Ectodermal cell (in vitro differentiated cells): ENCODE data around the gene IL11.

ENCODE experiments used
- H3K27ac ChIP-seq: 2 replicates; pipeline ENCODE4 v1.7.0; 2013; ENCODE audit warnings: mild to moderate bottlenecking, low read depth, low read length; ENCODE audit not compliant: insufficient read depth, poor library complexity, severe bottlenecking
- H3K27me3 ChIP-seq: 2 replicates; pipeline ENCODE4 v1.7.0; 2013; ENCODE audit warnings: mild to moderate bottlenecking, low read length; ENCODE audit not compliant: insufficient read depth, control insufficient read depth, poor library complexity, severe bottlenecking
- H3K36me3 ChIP-seq: one replicate; pipeline ENCODE4 v1.7.0; 2013; ENCODE audit warnings: low read length; ENCODE audit not compliant: control insufficient read depth, insufficient read depth
- H3K4me1 ChIP-seq: one replicate; pipeline ENCODE4 v1.7.0; 2013; ENCODE audit warnings: low read length; ENCODE audit not compliant: control insufficient read depth, insufficient read depth
- H3K4me3 ChIP-seq: 2 replicates; pipeline ENCODE4 v1.7.0; 2013; ENCODE audit warnings: low read depth, low read length, control low read depth; ENCODE audit not compliant: insufficient read depth
- H3K9me3 ChIP-seq: 2 replicates; pipeline ENCODE4 v1.7.0; 2013; ENCODE audit warnings: mild to moderate bottlenecking, low read length, moderate library complexity; ENCODE audit not compliant: control insufficient read depth
- WGBS, 2 experiments: methylation state at CpG; one replicate each; pipeline ENCODE4 v1.1.7; 2013; ENCODE audit warnings: missing lambda C conversion rate in 2 of 2; 5-methylcytosine and 5-hydroxymethylcytosine counted together

IL11 gene

GRCh38 chr19:55368701-55369563 is 1.3 kb downstream of the IL11 start:
- H3K27ac ChIP-seq: no peak overlapping the region
- H3K27me3 ChIP-seq: peaks cover 62% of the 10 kb centered on the region
- WGBS, 2 experiments: 14% methylated on average over 54 of the region's 54 CpGs
- no peak overlapping the region for H3K4me3 ChIP-seq
- H3K36me3 ChIP-seq: no peaks in the 10 kb centered on the region
- no peaks in the 10 kb centered on the region for H3K9me3 ChIP-seq
- H3K4me1 ChIP-seq: peaks cover 8% of the 10 kb centered on the region

- 91% methylated on average over 16 of the region's 16 CpGs for WGBS, 2 experiments
- peaks cover 1% of the 10 kb centered on the region for H3K4me1 ChIP-seq
- H3K36me3 ChIP-seq: no peaks in the 10 kb centered on the region
- no peak overlapping the region for H3K27ac ChIP-seq
- peaks cover 54% of the 10 kb centered on the region for H3K27me3 ChIP-seq
- H3K9me3 ChIP-seq: no peaks in the 10 kb centered on the region
- H3K4me3 ChIP-seq: no peak overlapping the region
Measured at GRCh38 chr19:55368106-55368505, 2.2 kb downstream of the IL11 start.

GRCh38 chr19:55366790-55367189 is 3.5 kb downstream of the IL11 start:
- Histone ChIP-seq H3K4me3 (no peak overlapping the region), H3K27ac (no peak overlapping the region), H3K9me3 (no peaks in the 10 kb centered on the region), H3K4me1 (peaks cover 6% of the 10 kb centered on the region), H3K36me3 (no peaks in the 10 kb centered on the region), H3K27me3 (peaks cover 41% of the 10 kb centered on the region)
- 84 to 93% methylated on average over 1 to 3 of the region's 3 CpGs for WGBS, 2 experiments

GRCh38 chr19:55365964-55366363 is 4.3 kb downstream of the IL11 start:
- H3K27me3 ChIP-seq: peaks cover 33% of the 10 kb centered on the region
- H3K27ac ChIP-seq: no peak overlapping the region
- no peaks in the 10 kb centered on the region for H3K9me3 ChIP-seq
- 90% methylated on average over 19 of the region's 19 CpGs for WGBS, 2 experiments
- H3K4me3 ChIP-seq: no peak overlapping the region
- peaks cover 6% of the 10 kb centered on the region for H3K4me1 ChIP-seq
- no peaks in the 10 kb centered on the region for H3K36me3 ChIP-seq

GRCh38 chr19:55365245-55365644 is 5.0 kb downstream of the IL11 start:
- Histone ChIP-seq H3K9me3 (no peaks in the 10 kb centered on the region), H3K27ac (no peak overlapping the region), H3K27me3 (peaks cover 26% of the 10 kb centered on the region), H3K4me1 (peaks cover 6% of the 10 kb centered on the region), H3K4me3 (no peak overlapping the region), H3K36me3 (no peaks in the 10 kb centered on the region)
- 79 to 80% methylated on average over 8 of the region's 8 CpGs for WGBS, 2 experiments

- Histone ChIP-seq H3K4me1 (peaks cover 6% of the 10 kb centered on the region), H3K9me3 (no peaks in the 10 kb centered on the region), H3K4me3 (no peak within 1 kb of the TSS), H3K27ac (no peak within 1 kb of the TSS), H3K36me3 (no peaks in the 10 kb centered on the region), H3K27me3 (peaks cover 5% of the 10 kb centered on the region)
- 76% methylated on average over 27 of the region's 27 CpGs for WGBS, 2 experiments
Measured at GRCh38 chr19:55362990-55363716, 7.1 kb downstream of the IL11 start, which contains the start of gene GARIN5B. TSS of gene GARIN5B (minus strand) at chr19:55363260. CDS start at chr19:55363066, 194 bp downstream.

- H3K36me3 ChIP-seq: no peaks in the 10 kb centered on the region
- H3K27me3 ChIP-seq: peaks cover 2% of the 10 kb centered on the region
- H3K27ac ChIP-seq: no peak overlapping the region
- WGBS, 2 experiments: 78 to 79% methylated on average over 38 of the region's 38 CpGs
- H3K9me3 ChIP-seq: no peaks in the 10 kb centered on the region
- peaks cover 6% of the 10 kb centered on the region for H3K4me1 ChIP-seq
- no peak overlapping the region for H3K4me3 ChIP-seq
Measured at GRCh38 chr19:55362174-55362989, 7.9 kb downstream of the IL11 start.

- no peaks in the 10 kb centered on the region for H3K36me3 ChIP-seq
- H3K4me3 ChIP-seq: no peak overlapping the region
- no peaks in the 10 kb centered on the region for H3K9me3 ChIP-seq
- WGBS, 2 experiments: 85 to 87% methylated on average over 16 of the region's 16 CpGs
- peaks cover 17% of the 10 kb centered on the region for H3K27me3 ChIP-seq
- H3K27ac ChIP-seq: no peak overlapping the region
- H3K4me1 ChIP-seq: peaks cover 6% of the 10 kb centered on the region
Measured at GRCh38 chr19:55360902-55361301, 9.4 kb downstream of the IL11 start.

GRCh38 chr19:55358943-55359908 is 11.0 kb downstream of the IL11 start:
- no peaks in the 10 kb centered on the region for H3K9me3 ChIP-seq
- peaks cover 6% of the 10 kb centered on the region for H3K4me1 ChIP-seq
- H3K27me3 ChIP-seq: peaks cover 32% of the 10 kb centered on the region
- WGBS, 2 experiments: 89 to 91% methylated on average over 31 of the region's 32 CpGs
- H3K4me3 ChIP-seq: no peak overlapping the region
- no peak overlapping the region for H3K27ac ChIP-seq
- no peaks in the 10 kb centered on the region for H3K36me3 ChIP-seq
